Suppressor macrophage (primary cell): ENCODE data around the gene CNIH4.
A peak's percentile ranks its signal among the peaks of the same experiment; 100 is the strongest.
"Not testable (repeated sequence)": the region's sequence is repeated elsewhere in the genome, so short reads cannot be mapped to it uniquely, and the experiment has no call there.

ENCODE experiments used
- DNase-seq, 4 experiments: peaks; one replicate each; pipeline ENCODE4 v3.0.0-alpha.2; 2020 to 2022

The CNIH4 gene

DNA sequence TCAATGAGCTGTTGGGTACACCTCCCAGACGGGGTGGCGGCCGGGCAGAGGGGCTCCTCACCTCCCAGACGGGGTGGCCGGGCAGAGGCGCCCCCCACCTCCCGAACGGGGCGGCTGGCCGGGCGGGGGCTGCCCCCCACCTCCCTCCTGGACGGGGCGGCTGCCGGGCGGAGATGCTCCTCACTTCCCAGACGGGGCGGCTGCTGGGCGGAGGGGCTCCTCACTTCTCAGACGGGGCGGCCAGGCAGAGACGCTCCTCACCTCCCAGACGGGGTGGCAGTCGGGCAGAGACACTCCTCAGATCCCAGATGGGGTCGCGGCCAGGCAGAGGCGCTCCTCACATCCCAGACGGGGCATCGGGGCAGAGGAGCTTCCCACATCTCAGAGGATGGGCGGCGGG, 7.0 kb upstream of the CNIH4 start:
- not testable (repeated sequence) for DNase-seq

GRCh38 chr1:224352436-224353085, 4.1 kb upstream of the CNIH4 start:
- DNase-seq: not testable (repeated sequence)

- no peak for DNase-seq
Measured at GRCh38 chr1:224353975-224354925, 2.4 kb upstream of the CNIH4 start.

GRCh38 chr1:224357626-224358124, 996 bp downstream of the CNIH4 start:
- peak; percentile 69 to 87 (median 76) for DNase-seq

- peak; percentile 57 to 81 (median 68) for DNase-seq
Measured at GRCh38 chr1:224358237-224358636, 1.6 kb downstream of the CNIH4 start.

DNA sequence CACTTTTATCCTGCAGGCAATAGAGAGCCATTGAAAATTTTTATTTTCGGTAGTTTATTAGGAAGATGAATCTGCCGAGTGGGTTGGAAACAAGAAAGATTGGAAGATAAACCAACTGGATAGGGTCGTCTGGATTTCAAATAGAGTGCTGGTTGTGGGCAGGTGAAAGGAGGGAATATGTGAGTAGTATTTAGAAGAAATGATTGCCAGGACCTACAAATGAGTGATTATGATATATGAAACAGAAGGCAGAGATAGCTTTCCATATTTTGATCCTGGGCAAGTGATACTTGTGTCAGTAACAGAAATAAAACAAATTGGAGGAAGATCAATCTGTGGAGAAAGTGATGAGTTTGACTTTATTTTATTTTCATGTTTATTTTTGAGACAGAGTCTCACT, 2.5 kb downstream of the CNIH4 start:
- DNase-seq: no peak

- no peak for DNase-seq
Measured at GRCh38 chr1:224368409-224368808, 11.7 kb downstream of the CNIH4 start.

DNA sequence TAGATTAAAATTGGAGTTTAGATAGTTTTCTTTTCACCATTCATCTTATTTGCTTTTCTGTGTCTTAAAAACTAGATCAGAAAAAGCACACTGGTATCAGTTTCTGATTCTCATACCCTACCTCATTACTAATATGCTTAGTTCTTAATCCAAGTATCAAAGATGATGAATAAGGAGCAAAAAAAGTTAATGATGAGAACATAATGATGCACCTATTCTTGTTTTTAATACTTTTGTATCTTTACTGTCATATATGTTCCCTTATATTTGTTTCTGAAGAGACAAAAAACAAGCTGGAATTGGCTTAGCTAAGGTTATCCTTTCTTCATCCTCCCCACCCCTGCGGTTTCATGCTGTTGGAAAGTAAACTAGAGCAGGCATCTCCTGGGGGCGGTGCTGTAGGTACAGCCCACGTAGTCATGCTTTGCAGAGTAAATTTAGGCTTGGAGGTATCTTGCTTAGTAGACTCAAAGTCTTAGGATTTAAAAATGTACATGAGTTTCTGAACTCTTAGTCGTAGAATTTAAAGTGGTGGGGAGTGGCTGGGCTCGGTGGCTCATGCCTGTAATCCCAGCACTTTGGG, 16.4 kb downstream of the CNIH4 start:
- no peak for DNase-seq

DNA sequence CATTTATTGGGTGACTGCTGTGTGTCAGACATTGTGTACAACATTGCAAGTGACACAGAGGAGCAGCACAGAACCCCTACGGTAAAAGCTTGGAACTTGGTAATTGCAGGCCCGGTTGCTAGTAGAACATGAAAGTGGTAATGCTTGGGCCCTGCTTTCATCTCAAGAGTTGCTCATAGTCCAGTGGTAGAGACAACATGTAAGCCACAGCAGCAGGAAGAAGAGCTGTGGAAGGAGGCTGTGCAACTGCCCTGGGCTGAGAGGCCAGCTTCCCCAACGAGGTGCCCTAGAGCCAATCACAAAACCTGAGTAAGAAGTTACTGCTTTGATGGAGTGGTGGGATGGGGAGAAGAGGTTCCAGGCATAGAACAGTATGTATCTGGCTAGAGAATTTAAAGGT, 18.4 kb downstream of the CNIH4 start:
- DNase-seq: no peak

GRCh38 chr1:224377676-224378006, 21.0 kb downstream of the CNIH4 start:
- DNase-seq: peak in 2 of 4 experiments; percentile 16 to 40

DNA sequence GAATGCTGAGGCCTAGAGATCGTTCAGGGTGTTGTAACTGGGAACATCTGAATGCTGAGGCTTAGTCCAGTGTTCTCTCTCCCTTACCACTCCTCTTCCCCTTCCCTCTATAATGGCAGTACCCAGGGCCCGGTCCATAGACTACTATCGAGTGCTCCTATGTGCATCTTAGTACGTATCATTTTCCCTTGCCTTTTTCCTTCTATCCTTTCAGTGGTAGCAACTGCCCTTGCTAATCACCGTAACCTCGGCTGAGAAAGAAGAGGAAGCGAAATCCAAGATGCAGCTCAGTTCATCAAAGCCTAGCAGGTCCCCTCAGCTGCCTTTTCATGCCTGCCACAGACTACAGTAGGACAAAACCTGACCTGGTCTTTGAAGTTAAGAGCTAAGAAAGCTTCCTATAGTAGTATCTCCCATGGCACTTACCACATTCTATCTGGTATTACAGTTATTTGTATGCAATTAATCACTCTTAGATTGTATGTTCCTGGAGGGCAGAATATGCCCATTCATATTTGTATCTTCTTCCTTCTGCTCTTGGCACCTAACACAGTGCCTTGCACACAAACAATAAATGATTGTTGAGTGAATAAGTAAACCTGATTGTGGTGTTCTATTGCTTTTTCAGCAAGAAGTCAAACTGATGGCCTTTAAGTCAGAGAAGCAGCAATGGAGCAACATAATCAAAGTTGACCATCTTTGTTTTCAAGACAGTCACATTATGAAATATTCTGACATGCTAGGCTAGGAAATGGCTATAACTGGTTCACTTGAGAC, 22.4 kb downstream of the CNIH4 start:
- DNase-seq: peak; percentile 30 to 61 (median 52)

DNA sequence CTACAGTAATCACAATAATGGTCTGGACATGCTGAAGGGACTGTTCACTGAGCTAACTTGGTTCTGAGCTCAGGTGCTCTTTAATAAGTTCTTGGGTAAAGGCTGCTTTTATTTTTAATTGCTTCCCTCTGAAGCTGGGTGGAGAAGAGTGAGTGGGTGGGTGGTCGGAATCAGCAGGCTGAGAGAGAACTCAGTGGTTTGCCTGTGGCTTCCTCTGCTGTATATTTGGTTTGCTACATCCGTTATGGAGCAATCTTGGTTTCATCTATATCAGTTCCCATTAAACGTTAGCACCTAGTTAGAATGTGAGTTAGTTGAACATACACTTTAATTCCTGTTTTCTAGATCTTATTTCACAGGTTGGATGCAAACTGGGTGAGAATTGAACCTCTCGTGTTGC, 23.3 kb downstream of the CNIH4 start:
- peak; percentile 68 to 91 (median 86) for DNase-seq

DNA sequence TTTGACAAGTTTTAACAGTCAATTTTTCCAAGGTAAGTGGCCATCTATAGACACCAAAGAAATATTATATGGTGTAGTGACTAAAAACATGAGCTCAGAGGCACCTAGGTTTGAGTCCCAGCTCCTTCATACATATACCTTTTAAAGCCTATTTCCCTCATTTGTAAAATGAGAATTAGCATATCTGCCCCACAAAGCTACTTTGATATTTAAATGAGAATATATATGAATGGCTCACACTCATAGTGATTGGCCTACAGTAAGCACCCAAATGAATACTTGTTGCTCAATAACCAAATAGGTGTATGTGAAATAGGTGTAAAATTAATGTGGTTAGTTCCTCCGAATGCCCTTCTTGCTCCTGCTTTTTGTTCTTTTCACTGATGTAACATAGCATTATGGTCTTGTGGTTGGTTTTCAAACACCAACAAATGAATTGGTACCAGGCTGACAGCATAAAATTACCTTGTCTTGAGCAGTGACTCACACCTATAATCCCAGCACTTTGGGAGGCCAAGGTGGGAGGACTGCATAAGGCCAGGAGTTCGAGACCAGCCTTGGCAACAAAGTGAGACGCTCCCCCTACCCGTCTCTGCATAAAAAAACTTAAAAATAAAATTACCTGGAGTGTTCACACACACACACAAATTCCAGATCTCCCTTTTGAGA, 25.3 kb downstream of the CNIH4 start:
- no peak for DNase-seq

DNA sequence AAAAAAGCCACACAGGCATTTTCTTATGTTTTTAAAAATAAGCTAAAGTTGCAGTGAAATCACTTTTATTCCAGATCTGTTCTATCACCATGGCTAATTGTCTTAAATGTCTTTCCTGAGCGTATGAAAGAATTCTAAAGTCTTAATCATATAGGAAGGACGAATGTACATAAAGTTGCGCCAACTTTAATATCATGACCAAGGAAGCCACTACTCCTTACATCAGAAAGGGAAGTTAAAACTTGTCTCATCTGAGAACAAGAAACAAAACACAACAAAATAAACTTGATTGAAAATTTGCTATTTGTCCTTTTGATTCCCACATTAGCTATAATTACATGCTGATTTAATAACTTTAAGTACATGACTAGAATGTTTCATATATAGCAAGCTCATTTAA, 26.5 kb downstream of the CNIH4 start:
- peak in 3 of 4 experiments; percentile 15 to 58 (median 58) for DNase-seq

DNA sequence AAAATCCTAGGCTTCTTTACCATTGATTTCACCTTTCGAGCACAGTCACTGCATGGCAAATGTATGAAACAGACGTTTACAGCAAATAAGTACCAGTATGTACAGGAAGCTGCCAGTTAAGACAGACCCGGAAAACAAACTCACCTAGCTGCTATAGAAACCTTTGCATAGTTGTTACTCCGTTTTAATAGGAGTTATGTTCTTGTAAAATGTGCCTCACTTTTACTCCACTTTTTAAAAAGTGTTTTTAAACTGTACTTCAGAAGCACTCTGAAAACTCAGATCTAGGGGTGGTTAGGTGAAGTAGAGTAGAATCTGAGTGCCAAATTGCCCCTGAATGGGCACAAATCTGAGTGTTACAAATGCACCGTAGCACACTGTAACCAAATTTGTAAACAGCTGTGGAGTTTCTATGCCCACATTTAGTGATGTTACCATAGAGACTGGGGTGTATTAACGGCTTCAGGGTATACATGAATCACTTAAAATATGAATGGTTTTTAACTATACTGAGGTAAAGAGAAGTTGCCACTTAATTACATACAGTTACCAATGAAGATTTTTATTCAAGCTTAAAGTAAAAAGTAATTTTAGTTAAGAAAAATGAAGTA, 30.7 kb downstream of the CNIH4 start:
- no peak for DNase-seq

DNA sequence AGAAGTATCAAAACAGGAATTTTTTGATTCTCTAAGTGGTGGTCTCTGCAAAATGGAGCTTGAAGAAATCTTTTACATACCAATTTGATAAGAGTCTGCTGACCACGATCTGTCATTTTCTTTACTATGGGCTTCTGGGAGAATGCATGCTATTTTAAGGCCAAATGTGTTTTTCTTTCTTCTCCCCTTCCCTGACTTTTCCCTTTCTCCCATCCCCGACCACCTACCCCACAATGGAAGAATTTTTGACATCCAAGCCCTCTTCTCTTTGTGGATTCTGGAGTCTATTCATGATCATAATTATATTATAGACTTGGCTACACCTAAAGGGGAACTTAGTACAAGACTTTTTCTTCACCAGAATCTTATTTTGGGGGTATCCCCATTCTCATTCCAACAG, 31.3 kb downstream of the CNIH4 start:
- DNase-seq: no peak

DNA sequence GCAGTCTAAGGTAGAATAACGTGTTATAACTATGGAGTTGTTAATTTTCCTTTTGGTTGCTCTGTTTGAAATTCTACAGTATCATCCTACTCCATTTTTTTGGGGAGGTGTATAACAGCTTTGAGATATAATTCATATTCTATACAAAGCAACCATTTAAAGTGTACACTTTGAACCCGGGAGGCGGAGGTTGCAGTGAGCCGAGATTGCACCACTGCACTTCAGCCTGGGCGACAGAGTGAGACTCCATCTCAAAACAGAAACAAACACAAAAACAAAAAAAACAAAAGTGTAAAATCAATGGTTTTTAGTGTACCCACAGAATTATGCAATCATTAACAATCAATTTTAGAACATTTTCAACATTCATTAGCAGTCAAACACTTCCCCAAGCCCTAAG, 33.8 kb downstream of the CNIH4 start:
- DNase-seq: no peak

- no peak for DNase-seq
Measured at GRCh38 chr1:224392411-224393249, 36.0 kb downstream of the CNIH4 start.

DNA sequence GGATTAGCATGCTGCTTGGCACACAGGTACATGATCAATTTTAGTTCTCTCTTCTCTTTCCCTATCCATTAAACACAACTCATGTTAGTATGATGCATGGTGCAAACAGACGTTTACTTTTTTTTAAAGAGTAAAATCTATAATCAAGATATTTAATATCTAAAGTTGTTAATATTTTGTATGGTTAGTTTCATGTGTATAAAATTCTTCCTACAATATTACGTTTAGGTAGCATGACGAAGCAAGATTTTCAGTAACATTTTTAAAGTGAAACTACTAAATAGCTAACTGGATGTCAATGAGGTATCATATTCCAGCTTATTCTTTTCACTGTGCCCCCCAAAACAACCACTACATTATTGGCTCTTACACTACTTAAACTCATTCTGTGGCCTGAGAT, 36.6 kb downstream of the CNIH4 start:
- no peak for DNase-seq

DNA sequence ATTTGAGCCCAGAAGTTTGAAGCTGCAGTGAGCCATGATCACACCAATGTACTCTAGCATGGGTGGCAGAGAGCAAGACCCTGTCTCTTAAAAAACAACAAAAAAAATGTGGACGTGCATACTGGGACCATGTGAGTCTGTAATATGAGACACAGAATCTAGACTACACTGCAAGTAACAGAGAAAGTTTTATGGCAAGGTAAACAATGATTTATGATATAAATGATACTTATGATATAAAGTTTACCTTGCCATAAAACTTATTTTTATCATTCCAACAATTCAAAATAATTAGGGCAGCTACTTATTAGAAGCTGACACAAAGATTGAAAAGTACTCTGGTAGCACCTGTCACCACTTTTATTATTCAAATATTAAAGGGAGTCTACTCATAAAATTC, 43.2 kb downstream of the CNIH4 start:
- no peak for DNase-seq
